ENCODE results near the gene RB1. TPM values are rescaled to one million over a fixed set of nuclear protein-coding genes. Genes with fewer than 3 reads are reported as not detected.

The RB1 gene
- total and polyA plus RNA-seq, 2 donors (not counting 1 experiment from before 2014, with no cell fraction given): 24.0 to 70.4 TPM

DNA sequence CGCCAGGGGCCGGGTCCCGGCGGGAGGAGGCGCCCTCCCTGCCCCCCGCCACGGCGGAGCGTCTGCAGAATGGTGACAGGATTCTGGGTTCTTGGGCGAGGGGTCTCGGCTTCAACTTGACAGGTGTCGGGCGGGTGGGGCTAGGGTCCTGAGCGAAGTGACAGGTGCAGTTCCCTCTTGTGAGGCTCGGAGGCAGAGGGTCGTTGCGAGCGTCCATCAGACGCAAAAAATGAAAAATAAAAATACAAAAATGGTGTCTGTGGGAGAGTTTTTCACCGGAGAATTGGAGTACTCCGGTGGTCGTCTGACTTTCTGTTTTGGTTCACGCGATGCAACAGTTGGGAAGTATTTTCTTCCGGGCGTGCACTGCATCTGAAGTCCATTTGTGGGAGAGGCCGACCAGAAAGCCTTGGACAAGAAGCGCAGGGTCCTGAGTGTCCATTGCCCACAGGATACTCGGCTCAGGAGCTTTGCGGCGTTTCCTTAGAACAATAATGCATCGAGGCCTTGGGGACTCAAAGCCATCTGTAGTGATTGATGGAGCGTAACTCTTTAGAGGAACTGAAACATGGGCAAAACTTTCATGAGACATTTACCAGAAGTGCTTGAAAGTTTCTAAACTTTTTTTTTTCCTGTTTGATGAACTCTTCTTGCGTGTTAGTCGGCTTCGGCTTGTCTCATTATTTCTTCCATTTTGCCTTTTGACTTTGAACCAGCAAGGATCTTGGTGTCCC, 759 bp downstream of the RB1 start:
- Histone ChIP-seq H3K36me3 (replicated peaks in 1 of 2; ENCODE audit: control extremely low read depth in 1 of 2, control insufficient read depth in 1 of 2, extremely low read depth in 1 of 2, insufficient read depth in 2 of 2, low read length in 1 of 2) (peaks cover 2 to 28% of the 10 kb centered on the region in 2 experiments), H2AFZ (ENCODE audit: insufficient read depth, low read depth, low read length, poor library complexity, severe bottlenecking) (peak overlapping the region; percentile 31), H3K27ac (ENCODE audit: low read length in 2 of 2) (peak overlapping the region; percentile 99 to 100), H3K27me3 (replicated peaks in 1 of 4; ENCODE audit: control extremely low read depth in 1 of 4, control insufficient read depth in 3 of 4, insufficient read depth in 4 of 4, low read length in 3 of 4) (no peaks in the 10 kb centered on the region), H3K9ac (ENCODE audit: low read length) (peak overlapping the region; percentile 99), H4K20me1 (ENCODE audit: control insufficient read depth, insufficient read depth, low read length, poor library complexity, severe bottlenecking) (no peaks in the 10 kb centered on the region), H3K9me3 (ENCODE audit: control extremely low read depth in 1 of 3, control insufficient read depth in 2 of 3, insufficient read depth in 1 of 3, low read length in 2 of 3) (peaks cover 0 to 15% (median 8%) of the 10 kb centered on the region in 3 donors), H3K4me3 (ENCODE audit: control extremely low read depth in 1 of 5, extremely low read depth in 1 of 5, insufficient read depth in 1 of 5, low read depth in 2 of 5, low read length in 4 of 5) (peak overlapping the region; percentile 70 to 98 (median 89)), H3K4me2 (replicated peaks; ENCODE audit: low read depth, low read length, poor library complexity, severe bottlenecking) (peak overlapping the region; percentile 92), H3K4me1 (ENCODE audit: control insufficient read depth in 2 of 2, insufficient read depth in 2 of 2, low read length in 2 of 2) (peaks cover 25 to 26% of the 10 kb centered on the region in 2 donors), H3K79me2 (ENCODE audit: control insufficient read depth, insufficient read depth, low read length) (peaks cover 46% of the 10 kb centered on the region)
- Mint-ChIP-seq H3K4me1 (peaks cover 37% of the 10 kb centered on the region), H3K9me3 (ENCODE audit: insufficient read depth) (peaks cover 2% of the 10 kb centered on the region), H3K27ac (peak overlapping the region; percentile 100), H3K27me3 (no peaks in the 10 kb centered on the region), H3K4me3 (peak overlapping the region; percentile 99)
- DNase-seq (peak; percentile 93), ATAC-seq (ENCODE audit: low read depth) (peak; percentile 69)
- POLR2A ChIA-PET: interaction anchor here (0.6 to 1.7 kb wide), 10 partner anchors 15 to 228 kb away, joined by 3 to 11 read pairs (median 4); partner anchors contain the start of genes ITM2B, MED4 and RCBTB2
- TF ChIP-seq EZH2 (IDR thresholded peaks at IDR 0.05; ENCODE audit: borderline replicate concordance, insufficient read depth, low read depth, low read length, poor library complexity, severe bottlenecking): no peak
- TF ChIP-seq CTCF (IDR thresholded peaks at IDR 0.05): no peak
- WGBS (ENCODE audit: insufficient coverage): under 1% methylated on average over 34 of the region's 36 CpGs
- CTCF ChIA-PET: interaction anchor here (0.7 to 1.7 kb wide), 4 partner anchors 18 to 177 kb away, joined by 3 to 8 read pairs (median 4); partner anchors contain the start of gene ITM2B
- intact Hi-C loops (cut with micrococcal nuclease): loop anchor here (1.0 to 2.0 kb wide), 5 partner anchors 14 to 276 kb away; partner anchors contain the start of gene ITM2B

- Histone ChIP-seq H4K20me1 (ENCODE audit: control insufficient read depth, insufficient read depth, low read length, poor library complexity, severe bottlenecking) (peaks cover 49% of the 10 kb centered on the region), H3K4me1 (ENCODE audit: control insufficient read depth in 2 of 2, insufficient read depth in 2 of 2, low read length in 2 of 2) (peaks cover 8 to 26% of the 10 kb centered on the region in 2 donors), H3K4me3 (ENCODE audit: control extremely low read depth in 1 of 5, extremely low read depth in 1 of 5, insufficient read depth in 1 of 5, low read depth in 2 of 5, low read length in 4 of 5) (no peak overlapping the region), H3K9me3 (ENCODE audit: control extremely low read depth in 1 of 3, control insufficient read depth in 2 of 3, insufficient read depth in 1 of 3, low read length in 2 of 3) (peaks cover 0 to 11% (median 2%) of the 10 kb centered on the region in 3 donors), H3K79me2 (ENCODE audit: control insufficient read depth, insufficient read depth, low read length) (peaks cover 98% of the 10 kb centered on the region), H2AFZ (ENCODE audit: insufficient read depth, low read depth, low read length, poor library complexity, severe bottlenecking) (no peak overlapping the region), H3K36me3 (replicated peaks in 1 of 2; ENCODE audit: control extremely low read depth in 1 of 2, control insufficient read depth in 1 of 2, extremely low read depth in 1 of 2, insufficient read depth in 2 of 2, low read length in 1 of 2) (peaks cover 9 to 25% of the 10 kb centered on the region in 2 experiments), H3K27me3 (replicated peaks in 1 of 4; ENCODE audit: control extremely low read depth in 1 of 4, control insufficient read depth in 3 of 4, insufficient read depth in 4 of 4, low read length in 3 of 4) (no peaks in the 10 kb centered on the region), H3K9ac (ENCODE audit: low read length) (no peak overlapping the region), H3K4me2 (replicated peaks; ENCODE audit: low read depth, low read length, poor library complexity, severe bottlenecking) (no peak overlapping the region), H3K27ac (ENCODE audit: low read length in 2 of 2) (peak overlapping the region in 1 of 2 donors; percentile 36)
- CTCF ChIA-PET: interaction anchor here (1.2 to 1.4 kb wide), 2 partner anchors 22 to 40 kb away, joined by 3 read pairs; no protein-coding TSS in a partner anchor
- no CpG with 5 or more reads among the region's 1 CpG for WGBS (ENCODE audit: insufficient coverage)
- Mint-ChIP-seq H3K27ac (no peak overlapping the region), H3K9me3 (ENCODE audit: insufficient read depth) (no peaks in the 10 kb centered on the region), H3K27me3 (no peaks in the 10 kb centered on the region), H3K4me3 (no peak overlapping the region), H3K4me1 (peaks cover 57% of the 10 kb centered on the region)
- intact Hi-C loops (cut with micrococcal nuclease): no loop called here
- POLR2A ChIA-PET: interaction anchor here (0.6 kb wide), 1 partner anchor 22 kb away, joined by 3 read pairs; no protein-coding TSS in a partner anchor
- ATAC-seq (ENCODE audit: low read depth): no peak
- TF ChIP-seq CTCF (IDR thresholded peaks at IDR 0.05) (no peak), EZH2 (IDR thresholded peaks at IDR 0.05; ENCODE audit: borderline replicate concordance, insufficient read depth, low read depth, low read length, poor library complexity, severe bottlenecking) (no peak)
- no peak for DNase-seq
These were observed 7.7 kb downstream of the RB1 start for GRCh38 chr13:48311223-48311622.

All from B cell (primary cell).